Heart left ventricle (tissue), 16 donors: ENCODE results near the gene RNGTT. TPM values are rescaled to one million over a fixed set of nuclear protein-coding genes. Genes with fewer than 3 reads are reported as not detected.

Experiments used
- ATAC-seq, 4 donors: fragments of 200-7000 bp; cut with Tn5 transposase; one replicate each; pipeline ENCODE4 v1.9.1; 2020 to 2022; ENCODE audit warnings: moderate library complexity in 4 of 4, mild to moderate bottlenecking in 3 of 4, moderate number of reproducible peaks in 1 of 4
- DNase-seq, 5 donors: peaks; one replicate each; pipeline ENCODE4 v3.0.0-alpha.2; 2020
- H3K27ac ChIP-seq, 12 donors: fragments of 200-600 bp; sonication (generic) in 4 of 12; one replicate each; pipeline versions ENCODE4 v1.5.0 to v1.8.0; 2016 to 2022; ENCODE audit warnings: mild to moderate bottlenecking in 2 of 12
- H3K27me3 ChIP-seq, 9 donors: fragments of 200-600 bp; sonication (generic) in 2 of 9; one replicate each; pipeline versions ENCODE4 v1.5.1 to v1.8.0; 2016 to 2022; ENCODE audit warnings: mild to moderate bottlenecking in 3 of 9
- H3K36me3 ChIP-seq, 9 donors: fragments of 200-600 bp; sonication (generic) in 2 of 9; one replicate each; pipeline versions ENCODE4 v1.5.0 to v1.8.0; 2018 to 2022; ENCODE audit warnings: mild to moderate bottlenecking in 2 of 9
- H3K4me1 ChIP-seq, 12 donors: fragments of 200-600 bp; sonication (generic) in 4 of 12; one replicate each; pipeline versions ENCODE4 v1.5.0 to v1.8.0; 2016 to 2022; ENCODE audit warnings: mild to moderate bottlenecking in 3 of 12
- H3K4me3 ChIP-seq, 12 donors: fragments of 200-600 bp; sonication (generic) in 4 of 12; one replicate each; pipeline versions ENCODE4 v1.5.0 to v1.8.0; 2017 to 2022; ENCODE audit warnings: mild to moderate bottlenecking in 9 of 12, moderate library complexity in 4 of 12
- H3K9me3 ChIP-seq, 12 donors: fragments of 200-600 bp; sonication (generic) in 4 of 12; one replicate each; pipeline versions ENCODE4 v1.5.0 to v1.8.0; 2016 to 2022; ENCODE audit warnings: mild to moderate bottlenecking in 1 of 12
- POLR2A ChIP-seq, 2 donors: fragments of 450-650 bp; IDR thresholded peaks; one replicate each; pipeline ENCODE4 v1.6.1; 2017; ENCODE audit warnings: antibody characterized with exemption in 2 of 2, mild to moderate bottlenecking in 2 of 2, moderate library complexity in 2 of 2
- WGBS, 4 donors: extraction: QIAGEN DNeasy Blood & Tissue Kit in 2 of 4; methylation state at CpG; one replicate each; pipeline versions ENCODE4 v1.1.5 to v1.1.7; 2013 to 2018; 5-methylcytosine and 5-hydroxymethylcytosine counted together
- intact Hi-C, 10 donors: fragments of 100-400 bp; cut with DNase I; formaldehyde crosslinking; loops; one replicate each; pipeline versions ENCODE4 v1.11.1 to v1.14.2; 2022
- polyA plus RNA-seq, 2 donors: library from polyadenylated mRNA; stranded (reverse); fragments of 200-250 nt; gene quantifications; one replicate each; pipeline ENCODE4 v1.2.3, GENCODE V29; 2013
- total RNA-seq, 9 donors: library from RNA; depleted of rRNA in 2 of 9; stranded (reverse); fragments of >200 nt in 2 of 9; fragmentation: NEBNext Ultra II Directional in 3 of 9; extraction: Animal tissue kit (Norgen Biotek cat#: 25700) in 3 of 9; gene quantifications; one replicate each; pipeline versions ENCODE4 v1.1.0 to v1.2.4, GENCODE V29; 2016 to 2023
- TF ChIP-seq, protein P1 (sequence below), 12 donors: fragments of 200-600 bp; sonication (generic) in 4 of 12; IDR thresholded peaks; one replicate each; pipeline versions ENCODE4 v1.5.0 to v1.8.0; 2018 to 2022; ENCODE audit warnings: antibody characterized with exemption in 12 of 12, mild to moderate bottlenecking in 5 of 12
- donor health status: ischemic (EF 13 %, LVEDD 7.1; RV severe dilation, severe dysfunction).
- donor health status: healthy with polysubstance abuse.
- donor health status: DM: no; HTN: yes; CAD: no.
- donor health status: DM: no; HTN: no; CAD: no.
- donor health status: ischemic (EF 25% LVEDD 6.9; RV normal size, moderate dysfunction).
- donor health status: ischemic (EF 25% LVEDD 5.7; RV mildly dilated, moderate dysfunction).
- donor health status: healthy.
- donor health status: DM: yes; HTN: yes; CAD: no.
- donor health status: ischemic (EF 35%, LVEDD 5.7; RV mildly dilated, moderate dysfunction).
- donor health status: nonischemic (EF 11% LVEDD 7.7; RV severe dilation, severe dysfunction).
- donor health status: DM: yes; HTN: yes; CAD: no.
- donor health status: PGD.
- donor health status: ischemic (EF 29% LVEDD 5.4; RV normal size, mild dysfunction).
- donor health status: nonischemic (EF 23%, LVEDD 6.1; RV moderate dilation, normal function).

RNGTT gene
- total and polyA plus RNA-seq, 11 donors = 2.6 to 11.6 (median 9.1) TPM

DNA sequence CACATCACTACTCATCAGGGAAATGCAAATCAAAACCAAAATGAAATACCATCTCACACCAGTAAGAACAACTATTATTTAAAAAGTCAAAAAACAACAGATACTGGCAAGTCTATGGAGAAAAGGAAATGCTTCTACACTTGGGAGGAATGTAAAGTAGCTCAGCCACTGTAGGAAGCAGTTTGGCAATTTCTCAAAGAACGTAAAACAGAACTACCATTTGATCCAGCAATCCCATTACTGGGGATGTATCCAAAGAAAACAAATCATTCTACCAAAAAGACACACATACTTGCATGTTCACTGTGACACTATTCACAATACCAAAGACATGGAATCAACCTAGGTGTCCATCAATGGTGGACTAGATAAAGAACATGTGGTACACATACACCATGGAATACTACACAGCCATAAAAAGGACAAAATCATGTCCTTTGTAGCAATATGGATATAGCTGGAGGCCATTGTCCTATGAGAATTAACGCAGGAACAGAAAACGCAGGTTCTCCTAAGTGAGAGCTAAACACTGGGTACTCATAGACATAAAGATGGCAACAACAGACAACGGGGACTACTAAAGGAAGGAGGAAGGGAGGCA, 260.4 kb downstream of the RNGTT start:
- no peaks in the 10 kb centered on the region for H3K4me1 ChIP-seq
- TF ChIP-seq, protein P1, sequence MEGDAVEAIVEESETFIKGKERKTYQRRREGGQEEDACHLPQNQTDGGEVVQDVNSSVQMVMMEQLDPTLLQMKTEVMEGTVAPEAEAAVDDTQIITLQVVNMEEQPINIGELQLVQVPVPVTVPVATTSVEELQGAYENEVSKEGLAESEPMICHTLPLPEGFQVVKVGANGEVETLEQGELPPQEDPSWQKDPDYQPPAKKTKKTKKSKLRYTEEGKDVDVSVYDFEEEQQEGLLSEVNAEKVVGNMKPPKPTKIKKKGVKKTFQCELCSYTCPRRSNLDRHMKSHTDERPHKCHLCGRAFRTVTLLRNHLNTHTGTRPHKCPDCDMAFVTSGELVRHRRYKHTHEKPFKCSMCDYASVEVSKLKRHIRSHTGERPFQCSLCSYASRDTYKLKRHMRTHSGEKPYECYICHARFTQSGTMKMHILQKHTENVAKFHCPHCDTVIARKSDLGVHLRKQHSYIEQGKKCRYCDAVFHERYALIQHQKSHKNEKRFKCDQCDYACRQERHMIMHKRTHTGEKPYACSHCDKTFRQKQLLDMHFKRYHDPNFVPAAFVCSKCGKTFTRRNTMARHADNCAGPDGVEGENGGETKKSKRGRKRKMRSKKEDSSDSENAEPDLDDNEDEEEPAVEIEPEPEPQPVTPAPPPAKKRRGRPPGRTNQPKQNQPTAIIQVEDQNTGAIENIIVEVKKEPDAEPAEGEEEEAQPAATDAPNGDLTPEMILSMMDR (IDR thresholded peaks at IDR 0.05) = no peak
- no peak for TF ChIP-seq POLR2A (IDR thresholded peaks at IDR 0.05)
- DNase-seq (no peak), ATAC-seq (no peak)
- 89 to 96% (median 93%) methylated on average over 4 of the region's 4 CpGs for WGBS, 4 donors
- no peak overlapping the region for H3K27ac ChIP-seq
- peaks cover 0 to 5% (median 0%) of the 10 kb centered on the region in 12 donors for H3K9me3 ChIP-seq
- intact Hi-C loops = no loop called here
- no peaks in the 10 kb centered on the region for H3K27me3 ChIP-seq
- no peak overlapping the region for H3K4me3 ChIP-seq
- H3K36me3 ChIP-seq = no peaks in the 10 kb centered on the region

- no peaks in the 10 kb centered on the region for H3K27me3 ChIP-seq
- no peak for ATAC-seq
- 82 to 90% (median 86%) methylated on average over 5 of the region's 5 CpGs for WGBS, 4 donors
- no peak for DNase-seq
- H3K4me1 ChIP-seq = no peaks in the 10 kb centered on the region
- TF ChIP-seq, protein P1 (IDR thresholded peaks at IDR 0.05) = no peak
- no peak for TF ChIP-seq POLR2A (IDR thresholded peaks at IDR 0.05)
- H3K9me3 ChIP-seq = peaks cover 0 to 17% (median 3%) of the 10 kb centered on the region in 12 donors
- no peak overlapping the region for H3K4me3 ChIP-seq
- intact Hi-C loops = no loop called here
- H3K27ac ChIP-seq = no peak overlapping the region
- H3K36me3 ChIP-seq = no peaks in the 10 kb centered on the region
Measured at GRCh38 chr6:88698661-88699060, 264.8 kb downstream of the RNGTT start.

GRCh38 chr6:88695937-88696336, 267.5 kb downstream of the RNGTT start:
- intact Hi-C loops = no loop called here
- Histone ChIP-seq H3K27me3 (no peaks in the 10 kb centered on the region), H3K4me1 (no peaks in the 10 kb centered on the region), H3K9me3 (peaks cover 0 to 16% (median 3%) of the 10 kb centered on the region in 12 donors), H3K4me3 (no peak overlapping the region), H3K27ac (no peak overlapping the region), H3K36me3 (no peaks in the 10 kb centered on the region)
- ATAC-seq = no peak
- WGBS, 4 donors = 93 to 97% (median 97%) methylated on average over 4 of the region's 4 CpGs
- TF ChIP-seq POLR2A (IDR thresholded peaks at IDR 0.05) = no peak
- TF ChIP-seq, protein P1 (IDR thresholded peaks at IDR 0.05) = no peak
- no peak for DNase-seq

DNA sequence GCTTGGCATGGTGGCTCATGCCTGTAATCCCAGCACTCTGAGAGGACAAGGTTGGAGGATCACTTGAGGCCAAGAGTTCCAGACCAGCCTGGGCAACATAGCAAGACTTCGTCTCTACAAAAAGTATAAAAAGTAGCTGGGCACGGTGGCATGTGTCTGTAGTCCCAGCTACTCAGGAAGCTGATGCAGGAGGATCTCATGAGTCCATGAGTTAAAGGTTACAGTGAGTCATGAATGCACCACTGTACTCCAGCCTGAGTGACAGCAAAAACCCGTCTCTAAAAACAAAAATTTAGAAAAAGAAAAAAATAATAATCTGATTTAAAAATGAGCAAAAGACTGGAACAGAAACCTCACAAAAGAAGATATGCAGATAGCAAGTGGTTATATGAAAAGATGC, 279.7 kb downstream of the RNGTT start:
- Histone ChIP-seq H3K27me3 (no peaks in the 10 kb centered on the region), H3K9me3 (peaks cover 0 to 8% (median 0%) of the 10 kb centered on the region in 12 donors), H3K27ac (no peak overlapping the region), H3K4me3 (no peak overlapping the region), H3K4me1 (no peaks in the 10 kb centered on the region), H3K36me3 (no peaks in the 10 kb centered on the region)
- no peak for TF ChIP-seq POLR2A (IDR thresholded peaks at IDR 0.05)
- TF ChIP-seq, protein P1 (IDR thresholded peaks at IDR 0.05) = no peak
- intact Hi-C loops = no loop called here
- DNase-seq (no peak), ATAC-seq (no peak)
- 88 to 92% (median 90%) methylated on average over 3 of the region's 3 CpGs for WGBS, 4 donors
